CD4-positive, alpha-beta T cell treated with Interleukin-15 for 4 hours (primary cell): ENCODE results near the gene RNF168.
"Not testable (repeated sequence)": the region's sequence is repeated elsewhere in the genome, so short reads cannot be mapped to it uniquely, and the experiment has no call there.

Source experiments
- DNase-seq: peaks from one replicate; pipeline ENCODE4 v3.0.0-alpha.2; 2020; ENCODE audit warnings: low spot score

The RNF168 gene

DNA sequence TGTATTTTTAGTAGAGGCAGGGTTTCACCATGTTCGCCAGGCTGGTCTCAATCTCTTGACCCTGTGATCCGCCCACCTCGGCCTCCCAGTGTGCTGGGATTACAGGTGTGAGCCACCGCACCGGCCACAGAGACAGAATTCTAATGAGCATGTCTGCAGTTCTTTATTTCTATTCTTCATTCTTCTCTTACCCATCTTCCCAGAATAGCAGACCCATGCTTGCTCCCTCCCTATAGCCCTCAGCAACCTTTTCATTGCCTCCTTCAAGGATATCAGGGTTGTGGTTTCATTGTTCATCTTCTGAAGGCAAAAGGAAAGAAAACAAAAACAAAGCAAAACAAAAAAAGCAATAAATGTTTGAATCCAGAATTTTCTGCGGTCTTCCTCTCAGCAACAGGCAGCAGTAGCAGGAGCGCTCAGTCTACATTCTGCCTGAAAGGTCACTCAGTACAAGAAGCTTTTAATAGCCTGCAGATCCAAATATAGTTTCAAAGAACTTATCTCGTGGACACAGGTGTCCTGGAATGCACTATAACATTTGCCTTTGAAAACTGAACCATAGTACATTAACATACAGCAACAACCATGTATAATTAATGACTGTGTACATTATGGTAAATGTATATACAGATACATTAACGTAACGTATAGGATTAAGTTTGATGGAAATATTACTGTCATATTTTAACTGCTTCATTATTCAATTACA lies 11.5 kb upstream of the RNF168 start, which contains the start of gene SMCO1:
Gene SMCO1 (minus strand): TSS at position 434 of the 709 bp plus-strand sequence. CDS start 137 bp downstream, at position 297.
- DNase-seq, result no peak

DNA sequence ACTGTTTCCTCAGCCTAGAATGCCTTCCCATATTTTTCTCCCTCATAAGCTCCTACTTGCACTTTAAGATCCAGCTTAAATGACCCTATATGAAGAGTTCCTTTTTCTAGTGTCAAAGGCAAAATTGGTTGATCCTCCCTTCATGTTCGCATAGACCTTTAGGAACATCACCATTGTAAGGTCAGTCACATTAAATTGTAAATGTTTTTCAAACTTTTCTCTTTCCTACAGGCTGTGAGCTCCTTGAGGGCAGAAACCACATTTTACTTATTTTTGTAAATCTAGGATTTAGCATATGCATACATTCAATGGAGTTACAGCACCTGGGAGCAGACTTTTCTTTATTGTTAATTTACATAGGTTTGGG lies 10.8 kb upstream of the RNF168 start:
- DNase-seq, result no peak

DNA sequence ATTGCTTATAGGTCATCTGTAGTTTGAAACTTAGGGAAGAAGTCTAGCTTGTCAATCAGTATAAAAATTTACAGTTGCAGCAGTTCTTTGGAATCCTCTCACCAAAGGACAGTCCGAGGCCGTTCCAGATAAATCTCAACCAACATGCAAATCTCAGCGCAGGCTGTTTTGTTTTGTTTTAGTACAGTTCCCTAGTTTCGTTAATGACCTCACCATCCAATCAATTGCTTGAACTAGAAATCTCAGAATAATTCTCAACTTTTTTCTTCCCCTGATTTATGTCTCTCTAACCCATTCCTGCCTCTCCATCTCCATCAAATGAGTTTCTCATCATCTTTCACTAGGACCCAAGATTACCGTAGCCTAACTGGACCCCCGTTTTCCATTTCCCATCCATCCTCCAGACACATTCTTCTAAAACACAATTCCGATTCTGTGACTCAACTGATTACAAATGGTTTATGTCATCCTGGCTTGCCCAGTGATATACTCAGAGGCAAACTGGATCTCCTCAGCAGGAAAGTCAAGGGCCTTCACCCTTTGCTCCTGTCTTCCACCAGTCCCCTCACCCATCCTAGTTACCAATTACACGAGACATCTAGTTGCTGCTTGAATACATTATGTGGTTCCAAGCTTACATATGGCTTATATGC lies 10.3 kb upstream of the RNF168 start:
- DNase-seq, result no peak

DNA sequence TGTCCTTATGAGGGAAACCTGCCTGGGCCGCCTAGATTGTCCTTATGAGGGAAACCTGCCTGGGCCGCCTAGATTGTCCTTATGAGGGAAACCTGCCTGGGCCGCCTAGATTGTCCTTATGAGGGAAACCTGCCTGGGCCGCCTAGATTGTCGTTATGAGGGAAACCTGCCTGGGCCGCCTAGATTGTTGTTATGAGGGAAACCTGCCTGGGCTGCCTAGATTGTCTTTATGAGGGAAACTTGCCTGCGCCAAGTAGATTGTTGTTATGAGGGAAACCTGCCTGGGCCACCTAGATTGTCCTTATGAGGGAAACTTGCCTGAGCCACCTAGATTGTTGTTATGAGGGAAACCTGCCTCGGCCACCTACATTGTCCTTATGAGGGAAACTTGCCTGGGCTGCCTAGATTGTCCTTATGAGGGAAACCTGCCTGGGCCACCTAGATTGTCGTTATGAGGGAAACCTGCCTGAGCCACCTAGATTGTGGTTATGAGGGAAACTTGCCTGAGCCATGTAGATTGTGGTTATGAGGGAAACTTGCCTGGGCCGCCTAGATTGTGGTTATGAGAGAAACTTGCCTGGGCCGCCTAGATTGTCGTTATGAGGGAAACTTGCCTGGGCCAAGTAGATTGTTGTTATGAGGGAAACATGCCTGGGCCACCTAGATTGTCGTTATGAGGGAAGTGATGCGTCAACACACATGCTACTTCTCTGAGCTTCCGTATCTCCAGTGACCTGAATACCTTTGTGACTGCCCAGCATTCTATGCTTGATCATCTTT lies 8.3 kb upstream of the RNF168 start:
- DNase-seq, result not testable (repeated sequence)

DNA sequence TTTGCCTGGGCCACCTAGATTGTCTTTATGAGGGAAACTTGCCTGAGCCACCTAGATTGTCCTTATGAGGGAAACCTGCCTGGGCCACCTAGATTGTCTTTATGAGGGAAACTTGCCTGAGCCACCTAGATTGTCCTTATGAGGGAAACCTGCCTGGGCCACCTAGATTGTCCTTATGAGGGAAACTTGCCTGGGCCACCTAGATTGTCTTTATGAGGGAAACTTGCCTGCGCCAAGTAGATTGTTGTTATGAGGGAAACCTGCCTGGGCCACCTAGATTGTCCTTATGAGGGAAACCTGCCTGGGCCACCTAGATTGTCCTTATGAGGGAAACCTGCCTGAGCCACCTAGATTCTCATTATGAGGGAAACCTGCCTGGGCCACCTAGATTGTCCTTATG lies 7.5 kb upstream of the RNF168 start:
- DNase-seq, result not testable (repeated sequence)

DNA sequence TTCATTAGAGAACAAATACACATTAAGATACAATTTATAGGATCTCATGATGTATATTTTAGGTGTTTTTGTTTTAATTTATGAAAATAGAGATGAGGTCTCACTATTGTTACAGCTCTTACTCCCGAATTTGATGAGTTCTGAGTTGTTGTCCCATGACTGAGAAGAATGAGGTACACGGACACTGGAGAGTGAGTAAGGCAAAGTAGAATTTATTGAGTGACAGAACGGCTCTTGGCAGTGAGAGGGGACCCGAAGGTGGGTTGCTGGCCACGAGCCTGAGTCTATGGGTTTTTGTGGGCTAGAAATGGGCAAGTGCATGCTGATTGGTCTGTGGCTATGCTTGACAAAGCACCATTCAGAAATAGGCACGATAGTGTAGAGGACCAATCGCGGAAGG lies 3.1 kb upstream of the RNF168 start:
- no peak for DNase-seq

DNA sequence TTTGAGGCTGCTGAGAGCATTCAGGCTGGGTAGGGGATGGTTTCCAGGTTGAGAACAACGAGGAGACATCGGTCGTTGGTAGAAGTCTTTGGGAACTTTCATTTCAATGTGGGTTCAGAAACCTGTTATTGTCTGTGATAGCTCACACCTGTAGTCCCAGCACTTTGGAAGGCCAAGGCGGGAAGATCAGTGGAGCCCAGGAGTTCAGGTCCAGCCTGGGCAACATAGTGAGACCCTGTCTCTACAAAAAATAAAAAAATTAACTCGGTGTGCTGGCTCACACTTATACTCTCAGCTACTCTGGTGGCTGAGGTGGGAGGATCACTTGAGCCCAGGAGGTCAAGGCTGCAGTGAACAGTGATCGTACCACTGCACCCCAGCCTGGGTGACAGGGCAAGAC lies 988 bp upstream of the RNF168 start:
- DNase-seq, result no peak

DNA sequence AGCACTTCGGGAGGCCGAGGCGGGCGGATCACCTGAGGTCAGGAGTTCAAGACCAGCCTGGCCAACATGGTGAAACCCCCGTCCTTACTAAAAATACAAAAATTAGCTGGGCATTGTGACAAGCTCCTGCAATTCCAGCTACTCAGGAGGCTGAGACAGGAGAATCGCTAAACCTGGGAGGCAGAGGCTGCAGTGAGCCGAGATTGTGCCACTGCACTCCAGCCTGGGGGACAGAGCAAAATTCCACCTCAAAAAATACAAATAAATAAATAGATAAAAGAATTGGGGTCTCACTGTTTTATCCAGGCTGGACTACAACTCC lies 470 bp upstream of the RNF168 start:
- not testable (repeated sequence) for DNase-seq

DNA sequence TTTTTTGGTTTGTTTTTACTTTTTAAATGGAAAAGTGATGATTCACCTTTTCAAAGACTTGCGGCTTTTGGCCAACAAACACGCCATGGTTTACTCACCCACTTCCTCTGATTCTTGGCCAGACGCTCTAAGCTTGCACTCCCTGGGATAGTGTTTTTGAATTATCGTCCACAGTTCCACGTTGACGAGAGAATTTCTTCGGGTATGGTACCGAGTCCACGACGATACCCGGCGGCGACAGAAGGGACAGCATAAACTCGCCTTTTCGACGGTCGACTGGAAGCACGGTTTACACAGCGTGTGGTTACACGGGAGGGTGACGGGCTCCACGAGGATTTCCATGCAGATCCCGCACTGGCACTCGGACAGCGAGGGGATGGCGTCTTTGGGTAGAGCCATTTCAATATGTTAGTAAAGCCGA lies 783 bp downstream of the RNF168 start:
- DNase-seq, result peak; percentile 79

DNA sequence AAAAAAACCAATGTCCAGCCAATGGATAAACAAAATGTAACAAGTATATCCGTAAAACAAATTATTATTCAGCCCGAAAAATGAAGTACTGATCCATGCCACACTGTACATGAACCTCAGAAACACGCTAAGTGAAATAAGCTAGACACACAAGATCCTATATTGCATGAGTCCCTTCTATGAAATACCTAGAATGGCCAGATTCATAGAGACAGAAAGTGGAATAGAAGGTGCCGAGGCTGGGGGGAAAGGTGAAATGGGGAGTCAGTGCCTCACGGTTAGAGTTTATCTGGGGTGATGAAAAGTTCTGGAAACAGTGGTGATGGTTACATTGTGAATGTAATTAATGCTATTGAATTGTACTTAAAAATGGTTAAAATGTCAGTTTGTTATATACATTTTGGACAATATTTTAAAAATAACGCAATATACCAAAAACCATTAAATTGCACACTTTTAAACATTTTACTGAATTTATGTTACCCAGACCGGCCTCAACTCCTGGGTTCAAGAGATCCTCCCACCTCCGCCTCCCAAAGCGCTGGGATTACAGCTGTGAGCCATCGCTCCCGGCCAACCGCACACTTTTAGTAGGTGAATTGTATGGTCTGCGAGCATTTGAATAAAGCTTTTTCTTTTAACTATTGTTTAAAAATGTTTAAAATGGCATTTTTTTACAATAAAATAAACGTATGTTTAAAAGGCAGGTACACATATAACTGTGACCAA lies 2.1 kb downstream of the RNF168 start:
- peak; percentile 66 for DNase-seq

DNA sequence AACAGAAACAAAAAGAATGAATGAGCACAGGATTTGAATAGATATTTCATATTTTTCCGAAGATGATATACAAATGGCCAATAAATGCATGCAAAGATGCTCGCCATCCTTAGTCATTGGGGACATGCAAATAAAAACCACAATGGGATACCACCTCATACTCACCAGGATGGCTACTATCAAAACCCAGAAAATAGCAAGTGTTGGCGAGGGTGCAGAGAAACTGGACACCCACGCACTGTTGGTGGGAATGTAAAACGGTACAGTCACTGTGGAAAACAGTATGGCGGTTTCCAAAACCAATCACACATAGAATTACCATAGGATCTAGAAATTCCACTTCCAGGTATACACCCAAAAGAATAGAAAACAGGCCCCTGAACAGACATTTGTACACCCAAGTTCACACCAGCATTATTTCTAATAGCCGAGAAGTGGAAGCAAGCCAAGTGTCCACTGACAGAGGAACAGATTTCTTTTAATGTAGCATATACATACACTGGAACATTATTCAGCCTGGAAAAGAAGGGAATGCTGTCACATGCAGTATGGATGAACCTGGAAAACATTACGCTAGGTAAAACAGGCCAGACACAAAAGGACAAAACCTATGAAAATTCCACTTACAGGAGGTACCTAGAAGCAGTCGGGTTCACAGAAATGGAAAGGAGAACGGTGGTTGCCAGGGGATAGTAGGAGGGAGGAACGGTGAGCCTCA lies 3.6 kb downstream of the RNF168 start:
- no peak for DNase-seq

DNA sequence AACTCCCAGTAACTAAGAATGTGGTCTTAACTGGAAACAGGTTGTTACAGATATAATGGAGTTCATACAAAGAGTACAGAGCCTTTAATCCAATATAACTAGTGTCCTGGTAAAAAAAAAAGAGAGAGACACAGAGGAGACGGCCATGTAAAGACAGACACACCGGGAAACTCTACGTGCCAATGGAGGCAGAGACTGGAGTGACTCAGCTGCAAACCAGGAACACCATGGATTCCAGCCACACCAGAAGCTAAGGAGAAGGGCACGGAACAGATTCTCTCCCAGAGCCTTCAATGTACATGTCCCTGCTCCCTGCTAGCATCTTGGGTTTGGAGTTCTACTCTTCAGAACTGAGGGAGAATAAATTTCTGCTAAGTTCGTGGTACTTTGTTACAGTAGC lies 4.5 kb downstream of the RNF168 start:
- DNase-seq, result no peak

DNA sequence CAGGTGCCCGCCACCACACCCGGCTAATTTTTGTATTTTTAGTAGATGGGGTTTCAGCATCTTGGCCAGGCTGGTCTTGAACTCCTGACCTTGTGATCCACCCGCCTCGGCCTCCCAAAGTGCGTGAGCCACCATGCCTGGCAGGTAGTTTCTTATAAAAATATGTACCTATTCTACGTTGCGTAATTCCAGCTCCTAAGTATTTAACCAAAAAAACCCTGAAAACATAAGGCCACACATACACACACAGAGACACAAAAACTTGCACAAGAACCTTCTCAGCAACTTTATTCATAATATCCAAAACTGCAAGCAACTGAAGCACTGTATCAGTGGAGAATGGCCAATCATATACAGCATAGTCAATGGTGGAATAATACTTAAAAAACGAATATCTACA lies 5.3 kb downstream of the RNF168 start:
- no peak for DNase-seq

DNA sequence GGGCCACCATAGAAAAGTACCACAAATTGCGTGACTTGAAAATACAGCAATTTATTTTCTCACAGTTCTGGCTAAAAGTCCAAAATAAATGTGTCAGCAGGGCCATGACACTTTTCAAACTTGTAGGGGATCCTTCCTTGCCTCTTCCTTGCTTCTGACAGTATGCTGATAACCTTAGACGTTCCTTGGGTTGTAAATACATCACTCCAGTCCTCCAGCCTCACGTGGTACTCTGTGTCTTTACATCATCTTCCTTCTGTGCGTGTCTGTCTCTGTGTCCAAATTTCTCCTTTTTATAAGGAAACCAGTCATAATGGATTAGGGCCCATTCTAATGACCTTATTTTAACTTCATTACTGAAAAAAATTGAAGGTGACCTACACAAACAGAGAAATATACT lies 7.4 kb downstream of the RNF168 start:
- no peak for DNase-seq

DNA sequence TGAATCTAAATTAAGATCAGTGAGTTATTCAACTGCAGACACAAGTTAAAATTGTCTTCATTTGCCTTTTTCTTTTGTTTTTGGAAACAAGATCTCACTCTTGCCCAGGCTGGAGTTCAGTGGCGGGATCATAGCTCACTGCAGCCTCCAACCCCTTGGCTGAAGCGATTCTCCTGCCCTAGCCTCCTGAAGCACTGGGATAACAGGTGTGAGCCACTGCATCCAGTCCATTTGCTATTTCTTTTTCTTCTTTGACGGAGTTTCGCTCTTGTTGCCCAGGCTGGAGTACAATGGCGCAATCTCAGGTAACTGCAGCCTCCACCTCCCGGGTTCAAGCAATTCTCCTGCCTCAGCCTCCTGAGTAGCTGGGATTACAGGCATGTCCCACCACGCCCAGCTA lies 10.3 kb downstream of the RNF168 start:
- DNase-seq, result no peak

DNA sequence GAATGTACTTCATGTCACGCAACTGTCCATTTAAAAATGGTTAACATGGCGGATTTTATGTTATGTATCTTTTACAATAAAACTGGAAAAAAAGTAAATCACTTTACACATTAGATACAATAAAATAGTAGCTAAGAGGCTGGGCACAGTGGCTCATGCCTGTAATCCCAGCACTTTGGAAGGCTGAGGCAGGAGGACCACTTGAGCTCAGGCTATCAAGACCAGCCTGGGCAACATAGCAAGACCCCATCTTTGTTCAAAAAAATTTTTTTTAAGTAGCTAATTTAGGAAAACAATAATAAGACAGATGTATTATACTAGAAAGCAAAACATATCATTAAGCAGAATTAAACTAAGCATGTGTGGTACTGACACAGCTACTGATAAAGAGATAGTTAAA lies 11.5 kb downstream of the RNF168 start:
- DNase-seq, result no peak

DNA sequence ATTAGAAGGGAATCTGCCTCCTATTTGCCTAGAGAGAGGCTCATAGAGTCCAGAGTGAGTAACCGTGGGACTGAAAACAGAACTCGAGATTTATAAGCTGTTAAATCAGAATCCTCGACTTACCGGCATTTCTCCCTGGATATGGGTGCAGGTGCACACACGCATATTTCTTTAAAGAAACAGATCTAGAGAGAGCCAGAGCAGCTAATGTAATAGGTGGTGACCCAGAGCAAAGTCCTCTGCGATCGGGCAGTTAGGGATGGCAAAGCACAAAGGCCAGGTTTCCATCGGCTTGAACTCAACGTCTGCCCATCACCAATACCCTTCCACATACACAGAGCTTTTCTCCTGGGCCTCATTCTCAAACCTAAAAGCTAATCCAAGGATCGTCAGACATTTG lies 13.8 kb downstream of the RNF168 start:
- DNase-seq, result no peak

DNA sequence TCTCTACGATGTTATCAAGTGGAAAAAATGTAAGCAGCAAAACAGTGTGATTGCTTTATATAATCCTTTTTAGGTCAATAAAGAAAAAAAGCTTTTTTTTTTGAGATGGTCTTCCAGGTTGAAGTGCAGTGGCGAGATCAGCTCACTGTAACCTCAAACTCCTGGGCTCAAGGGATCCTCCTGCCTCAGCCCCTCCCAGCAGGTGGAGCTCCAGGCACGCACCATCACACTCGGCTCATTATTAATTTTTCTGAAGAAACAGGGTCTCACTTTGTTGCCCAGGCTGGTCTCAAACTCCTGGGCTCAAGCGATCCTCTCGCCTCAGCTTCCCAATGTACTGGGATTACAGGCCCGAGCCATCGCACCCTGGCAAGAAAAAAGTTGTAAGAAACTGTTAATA lies 17.3 kb downstream of the RNF168 start:
- peak; percentile 25 for DNase-seq

DNA sequence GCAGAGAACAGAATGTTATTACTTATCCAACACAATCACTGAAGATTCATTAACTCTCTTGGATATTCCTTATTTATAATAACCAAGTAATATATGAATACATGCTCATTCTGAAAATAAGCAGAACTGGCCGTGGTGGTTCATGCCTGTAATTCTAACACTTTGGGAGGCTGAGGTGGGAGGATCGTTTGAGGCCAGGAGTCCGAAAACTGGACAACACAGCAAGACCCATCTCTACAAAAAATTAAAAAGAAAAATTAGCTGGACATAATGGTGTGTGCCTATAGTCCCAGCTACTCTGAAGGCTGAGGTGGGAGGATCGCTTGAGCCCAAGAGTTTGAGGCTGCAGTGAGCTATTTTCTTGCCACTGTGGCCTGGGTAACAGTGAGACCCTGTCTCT lies 25.9 kb downstream of the RNF168 start:
- DNase-seq, result no peak

DNA sequence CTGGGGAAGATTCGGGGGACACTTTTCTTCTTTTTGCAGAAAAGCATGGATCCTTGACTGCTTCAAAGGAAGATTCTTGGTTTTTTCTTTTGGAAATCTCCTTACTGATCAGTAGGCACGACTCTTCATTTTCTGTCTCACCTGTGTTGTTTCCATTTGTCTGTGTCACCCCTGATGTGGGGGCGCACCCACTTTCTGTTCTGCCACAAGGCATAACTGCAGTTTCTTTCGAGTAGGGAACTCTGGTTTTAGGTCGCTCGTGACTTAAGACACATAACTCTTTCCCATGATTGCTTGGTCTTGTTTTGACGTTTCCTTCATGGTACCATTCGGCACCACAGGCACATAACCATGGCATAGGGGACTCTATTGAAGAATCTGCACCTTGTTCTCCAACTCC lies 31.3 kb downstream of the RNF168 start:
- DNase-seq, result no peak

DNA sequence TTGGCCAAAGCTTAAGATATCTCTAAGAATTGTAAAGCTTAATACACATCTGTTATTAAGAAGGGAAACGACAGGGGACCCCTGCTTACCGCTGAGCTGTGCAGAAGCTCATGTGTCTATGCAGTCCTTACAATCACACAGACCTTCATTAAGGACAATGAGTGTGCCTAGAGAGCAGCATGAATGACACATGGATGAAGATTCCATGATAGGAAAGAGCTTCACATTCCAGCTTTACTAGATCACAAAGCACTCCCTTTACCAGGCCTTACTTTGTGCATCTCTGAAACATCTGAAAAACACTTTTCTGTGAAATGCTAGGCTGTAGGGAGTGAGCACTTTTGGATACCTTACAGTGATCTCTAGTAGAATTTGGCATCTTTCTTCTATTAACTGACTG lies 32.0 kb downstream of the RNF168 start:
- DNase-seq, result no peak

DNA sequence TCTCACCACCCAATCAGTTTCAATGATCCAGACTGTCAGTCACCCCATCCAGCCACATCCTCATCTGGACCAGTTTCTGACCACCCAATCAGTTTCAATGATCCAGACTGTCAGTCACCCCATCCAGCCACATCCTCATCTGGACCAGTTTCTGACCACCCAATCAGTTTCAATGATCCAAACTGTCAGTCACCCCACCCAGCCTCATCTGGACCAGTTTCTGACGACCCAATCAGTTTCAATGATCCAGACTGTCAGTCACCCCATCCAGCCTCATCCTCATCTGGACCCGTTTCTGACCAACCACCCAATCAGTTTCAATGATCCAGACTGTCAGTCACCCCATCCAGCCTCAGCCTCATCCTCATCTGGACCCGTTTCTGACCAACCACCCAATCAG lies 33.4 kb downstream of the RNF168 start:
- not testable (repeated sequence) for DNase-seq
